ENCODE measurements around the gene MALAT1. TPM values are rescaled to one million over a fixed set of nuclear protein-coding genes. Genes with fewer than 3 reads are reported as not detected.

MALAT1 gene
- total RNA-seq, 1 donor from 2014 or later: 5,323 TPM

DNA sequence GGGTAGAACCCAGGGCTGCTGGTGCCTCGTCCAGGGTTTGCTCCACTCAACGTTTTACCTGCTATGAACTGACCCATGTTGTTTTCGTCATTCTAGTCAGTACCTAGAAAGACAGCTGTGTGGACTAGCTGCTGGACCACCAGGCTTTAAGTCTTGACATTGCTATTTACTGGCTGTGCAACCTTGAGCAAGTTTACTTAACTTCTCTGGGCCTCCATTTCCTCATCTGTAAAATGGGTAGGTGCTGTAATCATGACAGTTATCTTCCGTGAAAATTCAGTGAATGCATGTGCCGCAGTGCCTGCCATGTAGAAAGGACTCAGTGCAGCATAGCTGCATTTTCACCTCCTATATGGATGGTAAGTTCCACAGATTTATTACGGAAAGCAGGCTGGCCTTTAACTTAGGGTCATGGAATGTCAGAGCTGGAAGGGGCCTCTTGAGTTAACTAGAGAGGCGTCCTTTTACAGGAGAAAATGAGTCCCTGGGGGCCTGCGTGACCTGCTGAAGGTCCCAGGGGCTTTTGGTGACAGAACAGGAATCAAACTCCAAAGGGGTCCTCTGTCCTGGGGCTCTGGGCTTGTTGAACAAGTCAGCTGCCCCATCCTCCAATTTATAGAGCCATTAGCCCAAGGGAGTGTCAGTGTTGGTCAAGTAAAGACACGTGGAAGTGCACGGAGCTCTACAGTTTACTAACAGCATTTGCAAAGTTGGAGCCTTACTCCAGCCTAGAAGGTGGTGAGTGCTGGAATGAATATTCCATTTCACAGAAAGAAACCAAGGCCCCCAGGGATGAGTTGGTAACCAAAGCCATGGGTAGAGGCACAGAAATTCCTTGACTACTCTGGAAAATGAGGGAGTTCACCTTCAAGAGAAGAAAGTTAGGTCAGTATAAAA is 12.0 kb upstream of the MALAT1 start:
- peaks cover 5% of the 10 kb centered on the region for H3K27me3 Mint-ChIP-seq (ENCODE audit: insufficient read depth)
- no peaks in the 10 kb centered on the region for H3K9me3 Mint-ChIP-seq
- intact Hi-C loops (cut with micrococcal nuclease): loop anchor here (1.0 kb wide), 1 partner anchor 10 kb away; no protein-coding TSS in a partner anchor
- H3K4me3 Mint-ChIP-seq: no peak overlapping the region
- H3K36me3 Mint-ChIP-seq (ENCODE audit: low read depth): no peaks in the 10 kb centered on the region
- no peak for DNase-seq (ENCODE audit: low spot score)
- H3K27ac Mint-ChIP-seq: peak overlapping the region; percentile 85
- peaks cover 39% of the 10 kb centered on the region for H3K4me1 Mint-ChIP-seq (ENCODE audit: low read depth)

DNA sequence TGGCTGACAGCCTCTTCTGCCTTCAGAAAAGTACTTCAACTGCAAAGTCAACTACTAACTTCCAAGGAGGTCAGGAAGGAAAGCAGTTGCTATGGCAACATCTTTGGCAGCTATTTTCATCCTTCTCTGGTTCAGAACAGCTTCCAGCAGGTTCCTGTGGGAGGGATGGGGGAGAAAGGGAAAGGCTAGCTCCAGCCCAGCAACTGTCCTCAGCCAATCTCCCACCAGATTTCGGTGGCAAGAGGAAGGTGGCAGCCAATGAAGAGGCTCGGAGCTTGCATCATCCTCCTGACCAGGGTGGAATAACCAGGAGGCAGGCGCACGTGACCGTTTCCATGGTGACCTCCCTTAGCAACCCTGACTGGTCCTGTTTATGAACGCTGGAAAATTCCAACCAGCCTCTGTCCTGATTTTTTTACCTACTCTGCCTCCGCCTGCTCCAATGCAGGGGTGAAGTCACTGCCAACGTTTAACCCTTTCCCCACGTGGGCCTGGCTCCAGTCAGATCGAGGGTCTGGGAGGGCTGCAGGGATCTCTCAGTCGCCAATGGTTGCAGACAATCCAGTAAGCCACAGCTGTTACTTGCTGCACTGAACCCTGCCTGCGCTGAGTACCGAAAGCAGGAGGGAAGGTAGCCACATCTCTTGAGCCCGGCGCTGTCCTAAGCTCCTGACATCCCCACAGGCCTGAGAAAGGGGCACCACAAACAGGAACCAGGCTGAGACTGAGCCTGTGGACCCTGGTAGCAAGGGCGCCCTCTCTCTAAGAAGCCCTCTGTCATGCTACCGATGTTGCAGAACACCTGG is 11.2 kb upstream of the MALAT1 start:
- H3K27me3 Mint-ChIP-seq (ENCODE audit: insufficient read depth): no peaks in the 10 kb centered on the region
- DNase-seq (ENCODE audit: low spot score): no peak
- intact Hi-C loops (cut with micrococcal nuclease): loop anchor here (1.0 kb wide), 1 partner anchor 10 kb away; no protein-coding TSS in a partner anchor
- H3K4me1 Mint-ChIP-seq (ENCODE audit: low read depth): peaks cover 48% of the 10 kb centered on the region
- H3K9me3 Mint-ChIP-seq: no peaks in the 10 kb centered on the region
- no peaks in the 10 kb centered on the region for H3K36me3 Mint-ChIP-seq (ENCODE audit: low read depth)
- H3K4me3 Mint-ChIP-seq: peak overlapping the region; percentile 47
- peak overlapping the region; percentile 85 for H3K27ac Mint-ChIP-seq

DNA sequence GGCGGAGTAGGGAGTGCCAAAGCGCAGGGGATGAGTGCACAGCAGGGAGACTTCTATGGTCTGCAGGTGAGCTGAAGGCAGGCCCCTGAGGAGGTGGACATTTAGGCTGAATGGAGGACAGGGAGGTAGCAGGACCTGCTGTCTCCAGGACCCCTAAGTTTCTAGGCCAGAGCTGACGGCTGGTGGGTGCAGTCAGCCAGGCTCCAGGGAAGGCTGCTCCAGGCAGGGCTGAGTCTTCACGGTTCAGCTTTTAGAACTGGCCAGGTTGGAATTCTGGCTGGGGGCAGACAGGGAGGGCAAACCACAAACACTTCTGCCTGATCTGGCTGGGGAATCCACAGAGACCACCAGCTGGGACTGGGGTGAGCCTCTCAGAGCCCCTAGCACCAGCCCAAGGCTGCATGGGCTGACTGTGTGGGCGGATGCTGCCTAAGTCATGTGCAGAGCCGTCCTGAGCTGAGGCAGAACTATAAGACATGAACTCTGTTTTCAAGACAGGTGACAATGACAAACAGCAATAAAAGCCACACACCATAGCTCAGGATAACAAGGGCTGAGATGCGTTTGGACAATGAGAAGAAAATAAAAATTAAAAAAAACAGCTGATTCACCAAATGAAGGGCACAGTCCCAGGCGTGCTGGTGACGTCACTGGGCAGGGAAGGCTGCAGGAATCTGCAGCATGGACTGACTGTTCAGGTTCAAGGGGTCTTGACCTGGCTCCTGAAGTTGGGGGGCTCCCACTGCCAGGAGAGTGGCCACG is 10.4 kb upstream of the MALAT1 start:
- H3K4me3 Mint-ChIP-seq: no peak overlapping the region
- H3K27ac Mint-ChIP-seq: peak overlapping the region; percentile 85
- H3K4me1 Mint-ChIP-seq (ENCODE audit: low read depth): peaks cover 56% of the 10 kb centered on the region

DNA sequence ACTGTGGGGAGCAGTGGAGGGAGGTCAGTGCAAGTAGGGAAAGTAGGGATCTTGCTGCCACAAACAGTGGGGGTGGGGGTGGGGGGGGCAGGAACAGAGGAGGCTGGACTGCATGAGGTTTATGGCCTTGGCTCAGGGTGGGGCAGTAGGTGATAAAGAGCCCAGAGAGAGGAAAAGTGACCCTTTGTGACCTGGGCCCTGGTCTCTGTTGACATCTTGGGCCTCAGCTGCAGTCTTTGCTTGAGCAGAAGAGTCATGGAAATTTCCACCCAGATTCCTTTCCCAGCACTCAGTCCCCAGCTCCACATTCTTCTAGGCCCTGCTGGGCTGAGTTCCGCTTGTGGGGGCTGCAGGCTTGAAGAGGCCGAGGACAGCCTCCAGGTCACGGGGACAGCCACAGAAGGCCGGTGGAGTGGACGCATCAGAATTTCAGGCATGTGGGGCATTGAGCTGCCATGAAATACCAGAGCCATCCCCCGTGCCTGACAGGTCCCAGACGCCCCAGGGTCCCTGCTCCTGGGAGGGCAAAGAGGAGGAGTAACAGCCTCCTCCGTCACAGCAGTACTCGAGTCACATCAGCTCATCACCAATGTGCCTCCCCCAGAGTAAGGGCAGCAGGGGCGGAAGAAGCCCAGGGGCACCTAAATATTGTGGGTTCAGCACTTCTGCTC is 9.7 kb upstream of the MALAT1 start:
- H3K27ac Mint-ChIP-seq: peak overlapping the region; percentile 56
- no peak for DNase-seq (ENCODE audit: low spot score)
- H3K9me3 Mint-ChIP-seq: no peaks in the 10 kb centered on the region
- H3K4me1 Mint-ChIP-seq (ENCODE audit: low read depth): peaks cover 62% of the 10 kb centered on the region
- no peaks in the 10 kb centered on the region for H3K27me3 Mint-ChIP-seq (ENCODE audit: insufficient read depth)
- H3K4me3 Mint-ChIP-seq: no peak overlapping the region
- H3K36me3 Mint-ChIP-seq (ENCODE audit: low read depth): no peaks in the 10 kb centered on the region
- intact Hi-C loops (cut with micrococcal nuclease): no loop called here

More for the DNA sequence above, 10.4 kb upstream of the MALAT1 start:
- Mint-ChIP-seq H3K9me3 (no peaks in the 10 kb centered on the region), H3K27me3 (ENCODE audit: insufficient read depth) (no peaks in the 10 kb centered on the region), H3K36me3 (ENCODE audit: low read depth) (no peaks in the 10 kb centered on the region)
- intact Hi-C loops (cut with micrococcal nuclease): no loop called here
- no peak for DNase-seq (ENCODE audit: low spot score)

DNA sequence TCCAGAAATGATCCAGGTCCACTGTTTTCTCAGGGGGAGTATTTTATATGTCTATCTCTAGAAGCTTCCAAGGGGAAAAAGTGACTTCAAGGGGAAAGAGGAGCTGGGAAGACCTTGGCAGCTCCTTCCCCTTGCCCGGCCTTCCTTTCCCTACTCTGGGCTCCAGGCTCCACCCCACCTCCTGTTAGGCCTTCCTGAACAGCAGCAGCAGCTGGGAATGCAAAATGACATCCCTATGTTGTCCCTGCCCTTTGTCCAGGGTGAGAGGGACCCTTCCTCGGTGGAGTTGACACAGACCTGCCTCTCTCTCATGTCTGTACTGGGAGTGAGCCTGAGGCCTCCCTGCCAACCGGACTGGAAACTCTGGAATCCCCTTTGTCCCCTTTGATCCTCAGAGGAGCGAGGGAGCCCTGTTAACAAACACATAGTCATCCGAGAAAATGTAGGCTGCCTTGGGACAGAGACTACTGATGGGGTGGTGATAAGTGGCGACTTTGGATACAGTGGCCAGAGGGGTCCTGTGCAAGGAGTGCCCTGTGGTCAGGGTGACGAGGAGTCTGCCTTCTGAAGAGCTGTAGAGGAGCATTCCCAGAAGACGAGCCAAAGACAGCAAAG is 9.0 kb upstream of the MALAT1 start:
- no peak for DNase-seq (ENCODE audit: low spot score)
- peaks cover 68% of the 10 kb centered on the region for H3K4me1 Mint-ChIP-seq (ENCODE audit: low read depth)
- H3K4me3 Mint-ChIP-seq: no peak overlapping the region
- no peaks in the 10 kb centered on the region for H3K9me3 Mint-ChIP-seq
- intact Hi-C loops (cut with micrococcal nuclease): no loop called here
- no peaks in the 10 kb centered on the region for H3K27me3 Mint-ChIP-seq (ENCODE audit: insufficient read depth)
- peaks cover 4% of the 10 kb centered on the region for H3K36me3 Mint-ChIP-seq (ENCODE audit: low read depth)
- peak overlapping the region; percentile 48 for H3K27ac Mint-ChIP-seq

DNA sequence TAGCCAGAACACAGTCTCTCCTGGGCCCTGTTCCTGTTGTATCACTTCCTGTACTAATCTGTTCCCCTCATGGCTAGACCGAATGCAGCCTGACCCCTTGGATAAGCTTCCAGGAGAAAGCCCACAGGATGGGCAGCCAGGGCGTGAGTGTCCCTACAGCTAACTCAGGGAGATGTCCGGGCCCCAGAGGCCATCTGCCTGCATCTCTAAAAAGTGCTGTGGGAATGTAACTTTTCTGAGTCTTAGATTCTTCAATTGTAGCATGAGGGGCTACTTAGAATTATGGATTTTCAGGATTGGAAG is 7.7 kb upstream of the MALAT1 start:
- peaks cover 4% of the 10 kb centered on the region for H3K36me3 Mint-ChIP-seq (ENCODE audit: low read depth)
- intact Hi-C loops (cut with micrococcal nuclease): no loop called here
- H3K27ac Mint-ChIP-seq: peak overlapping the region; percentile 63
- H3K4me1 Mint-ChIP-seq (ENCODE audit: low read depth): peaks cover 70% of the 10 kb centered on the region
- DNase-seq (ENCODE audit: low spot score): no peak
- H3K9me3 Mint-ChIP-seq: no peaks in the 10 kb centered on the region
- H3K4me3 Mint-ChIP-seq: no peak overlapping the region
- H3K27me3 Mint-ChIP-seq (ENCODE audit: insufficient read depth): no peaks in the 10 kb centered on the region

DNA sequence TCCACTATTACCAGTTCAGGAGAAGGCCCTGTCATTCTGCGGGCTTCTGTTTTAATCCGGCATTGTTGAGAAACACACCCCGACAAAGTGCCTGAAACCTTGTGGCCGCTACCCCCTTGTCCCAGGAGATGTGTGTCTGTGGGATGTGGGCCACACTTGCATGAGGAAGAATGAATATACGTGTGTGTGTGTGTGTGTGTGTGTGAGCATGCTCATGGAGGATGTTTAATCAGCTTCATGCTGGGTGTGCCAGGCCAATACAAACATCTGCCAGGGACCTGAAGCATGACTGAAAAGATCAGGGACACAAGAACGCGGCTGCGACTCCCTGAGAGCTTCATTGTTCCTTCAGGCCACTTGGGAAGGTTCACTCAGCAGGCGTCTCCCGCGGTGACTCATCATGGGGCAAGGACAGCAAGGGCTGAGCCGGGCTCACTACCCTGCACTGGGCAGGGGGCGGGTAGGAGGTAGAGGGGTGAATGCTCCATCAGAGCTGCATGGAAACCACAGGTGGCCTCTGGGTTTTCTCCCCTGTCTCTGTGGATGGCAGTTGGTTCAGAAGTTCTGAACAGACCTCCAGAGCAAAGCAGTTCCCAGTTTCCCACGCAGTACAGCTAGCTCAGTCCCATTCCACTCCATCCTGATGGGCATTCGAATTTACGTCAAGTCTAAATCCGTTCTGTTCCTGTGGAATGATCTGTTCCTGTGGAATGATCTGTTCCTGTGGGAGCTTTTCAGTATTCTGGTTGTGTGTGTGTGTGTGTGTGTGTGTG is 7.0 kb upstream of the MALAT1 start:
- intact Hi-C loops (cut with micrococcal nuclease): no loop called here
- Mint-ChIP-seq H3K27me3 (ENCODE audit: insufficient read depth) (no peaks in the 10 kb centered on the region), H3K36me3 (ENCODE audit: low read depth) (peaks cover 4% of the 10 kb centered on the region), H3K9me3 (no peaks in the 10 kb centered on the region), H3K4me1 (ENCODE audit: low read depth) (peaks cover 77% of the 10 kb centered on the region), H3K4me3 (peak overlapping the region; percentile 47), H3K27ac (peak overlapping the region; percentile 94)
- DNase-seq (ENCODE audit: low spot score): no peak

DNA sequence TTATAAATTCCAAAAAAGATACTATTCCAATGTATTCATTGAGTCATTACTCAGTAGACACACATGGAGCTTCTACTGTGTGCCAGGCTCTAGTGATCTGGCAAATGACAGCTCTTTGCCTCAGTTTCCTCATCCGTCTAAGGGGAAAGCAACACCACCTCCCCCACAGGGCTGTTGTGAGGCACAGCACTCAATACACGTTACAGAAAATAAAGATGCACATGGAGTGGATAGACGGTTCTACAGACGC is 6.5 kb upstream of the MALAT1 start:
- Mint-ChIP-seq H3K36me3 (ENCODE audit: low read depth) (peaks cover 4% of the 10 kb centered on the region), H3K9me3 (no peaks in the 10 kb centered on the region), H3K4me1 (ENCODE audit: low read depth) (peaks cover 78% of the 10 kb centered on the region), H3K27ac (peak overlapping the region; percentile 94), H3K4me3 (peak overlapping the region; percentile 45), H3K27me3 (ENCODE audit: insufficient read depth) (no peaks in the 10 kb centered on the region)
- DNase-seq (ENCODE audit: low spot score): no peak
- intact Hi-C loops (cut with micrococcal nuclease): no loop called here

DNA sequence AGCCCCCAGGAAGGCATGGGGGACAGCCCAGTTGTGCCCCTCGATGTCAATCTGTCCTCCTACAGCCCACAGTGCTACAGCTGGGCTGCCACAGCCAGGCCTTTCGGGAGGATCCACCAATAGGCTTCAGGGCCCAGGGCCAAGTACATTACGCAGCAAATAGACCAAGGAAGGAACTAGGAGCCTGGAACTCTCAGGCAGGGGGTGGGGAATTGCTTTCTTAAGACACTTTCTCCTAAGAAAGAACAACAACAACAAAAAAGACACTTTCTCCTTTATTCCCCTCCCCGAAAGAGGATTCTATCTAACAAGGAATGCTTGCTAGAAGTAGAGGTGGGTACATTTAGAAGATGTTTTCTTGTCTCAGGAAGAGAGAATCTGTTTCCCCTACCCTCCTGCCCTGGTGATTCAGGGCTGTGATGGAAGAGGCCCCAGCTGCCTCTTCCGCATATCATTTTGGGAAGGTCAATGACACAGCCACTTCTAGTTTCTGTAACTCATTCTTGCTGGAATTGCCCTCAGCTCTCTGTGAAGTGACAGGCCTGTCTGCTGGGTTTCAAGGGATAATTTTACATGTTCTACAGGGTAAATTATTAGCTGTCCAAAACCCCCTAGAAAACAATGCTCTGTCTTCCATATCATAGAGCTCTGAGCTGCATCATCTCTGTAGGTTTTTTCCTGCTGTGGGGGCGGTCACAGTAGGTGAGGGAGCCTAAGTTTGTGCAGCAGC is 6.0 kb upstream of the MALAT1 start:
- DNase-seq (ENCODE audit: low spot score): no peak
- H3K27me3 Mint-ChIP-seq (ENCODE audit: insufficient read depth): no peaks in the 10 kb centered on the region
- intact Hi-C loops (cut with micrococcal nuclease): no loop called here
- H3K36me3 Mint-ChIP-seq (ENCODE audit: low read depth): peaks cover 4% of the 10 kb centered on the region
- peaks cover 73% of the 10 kb centered on the region for H3K4me1 Mint-ChIP-seq (ENCODE audit: low read depth)
- H3K27ac Mint-ChIP-seq: peak overlapping the region; percentile 94
- peak overlapping the region; percentile 69 for H3K4me3 Mint-ChIP-seq
- no peaks in the 10 kb centered on the region for H3K9me3 Mint-ChIP-seq

DNA sequence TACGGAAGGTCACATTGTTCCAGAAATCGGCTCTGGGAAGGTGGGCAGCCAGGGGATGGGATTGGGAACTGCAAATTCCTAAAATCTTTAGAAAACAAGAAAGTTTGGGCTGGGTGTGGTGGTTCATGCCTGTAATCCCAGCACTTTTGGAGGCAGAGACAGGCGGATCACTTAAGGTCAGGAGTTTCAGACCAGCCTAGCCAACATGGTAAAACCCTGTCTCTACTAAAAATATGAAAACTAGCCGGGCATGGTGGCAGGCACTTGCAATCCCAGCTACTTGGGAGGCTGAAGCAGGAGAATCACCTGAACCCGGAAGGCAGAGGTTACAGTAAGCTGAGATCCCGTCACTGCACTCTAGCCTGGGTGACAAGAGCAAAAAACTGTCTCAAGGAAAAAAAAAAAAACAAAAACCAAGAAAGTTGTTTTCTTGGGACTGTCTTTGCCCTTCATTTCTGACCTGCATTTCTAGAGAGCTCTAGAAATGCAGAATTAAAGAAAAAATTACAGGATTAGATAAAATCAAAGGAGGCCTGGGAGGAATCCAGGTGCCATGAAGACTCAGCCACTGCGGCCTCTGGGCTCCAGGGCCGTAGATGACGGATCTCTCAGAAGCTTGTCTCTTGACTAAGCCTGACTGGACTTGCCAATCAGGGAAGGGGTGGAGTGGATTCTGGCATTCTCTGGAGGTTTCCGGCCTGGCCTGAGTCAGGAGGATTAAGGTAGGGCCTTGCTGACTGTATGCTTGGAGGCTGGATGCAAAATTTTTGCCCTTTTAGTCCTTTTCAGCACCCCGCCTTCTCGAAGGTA is 5.3 kb upstream of the MALAT1 start:
- H3K27me3 Mint-ChIP-seq (ENCODE audit: insufficient read depth): no peaks in the 10 kb centered on the region
- H3K9me3 Mint-ChIP-seq: no peaks in the 10 kb centered on the region
- H3K36me3 Mint-ChIP-seq (ENCODE audit: low read depth): peaks cover 4% of the 10 kb centered on the region
- peak overlapping the region; percentile 94 for H3K27ac Mint-ChIP-seq
- H3K4me1 Mint-ChIP-seq (ENCODE audit: low read depth): peaks cover 65% of the 10 kb centered on the region
- no peak for DNase-seq (ENCODE audit: low spot score)
- H3K4me3 Mint-ChIP-seq: peak overlapping the region; percentile 69
- intact Hi-C loops (cut with micrococcal nuclease): no loop called here
